ENCODE measurements around the gene SND1.

SND1 gene

DNA sequence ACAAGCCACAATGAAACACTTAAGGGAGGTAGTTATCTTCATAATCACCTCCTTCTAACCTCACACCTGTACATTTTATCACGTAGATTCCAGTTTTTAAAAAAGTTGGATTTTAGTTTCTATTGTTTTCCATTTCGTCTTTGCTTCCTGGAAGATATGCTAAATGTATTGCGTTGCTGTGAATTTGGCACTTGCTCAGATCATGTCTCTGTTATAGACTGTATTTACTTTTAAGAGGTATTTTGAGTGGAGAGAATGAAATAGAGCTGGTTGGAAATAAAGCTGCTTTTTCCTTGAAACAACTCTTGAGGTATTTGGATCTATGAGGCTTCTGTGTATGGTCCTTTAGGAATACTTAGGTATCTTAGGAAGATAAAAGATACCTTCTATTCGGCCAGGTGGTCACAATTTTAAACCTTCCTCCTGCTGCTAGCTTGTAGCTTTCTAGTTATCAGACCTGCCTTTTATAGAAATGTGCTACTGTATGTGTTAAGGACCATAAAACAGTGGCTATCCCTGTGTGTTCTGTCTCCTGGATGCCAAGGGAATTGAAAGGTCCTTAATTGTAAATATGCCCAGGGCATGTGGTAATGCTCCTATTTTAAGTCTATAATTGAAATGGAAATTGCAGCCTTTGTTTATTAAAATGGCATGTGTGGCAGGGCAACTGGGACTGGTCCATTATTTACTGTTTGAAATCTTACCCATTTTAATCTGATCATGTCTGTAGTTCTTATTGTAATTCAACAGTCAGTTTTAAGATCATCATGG is 147.7 kb downstream of the SND1 start:
- DNase-seq (ENCODE audit: low read depth, low spot score): no peak

DNA sequence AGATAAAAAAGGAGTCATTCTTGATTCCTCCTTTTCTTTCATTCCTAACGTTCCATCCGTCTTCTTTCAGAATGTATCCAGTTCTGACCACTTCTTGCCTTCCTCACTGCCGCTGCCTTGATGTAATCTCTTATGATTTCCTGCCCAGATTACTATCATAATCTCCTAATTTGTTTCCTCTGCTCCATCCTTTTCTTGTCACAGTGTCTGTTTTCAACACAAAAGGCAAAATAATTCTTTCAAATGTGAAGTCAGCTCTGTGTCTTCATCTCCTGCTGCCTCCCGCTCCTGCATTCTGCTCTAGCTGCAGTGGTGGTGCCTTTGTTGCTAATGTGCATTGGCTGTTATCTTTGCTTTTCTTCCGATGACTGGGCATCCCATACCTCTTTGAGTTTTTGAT is 150.9 kb downstream of the SND1 start:
- no peak for DNase-seq (ENCODE audit: low read depth, low spot score)

DNA sequence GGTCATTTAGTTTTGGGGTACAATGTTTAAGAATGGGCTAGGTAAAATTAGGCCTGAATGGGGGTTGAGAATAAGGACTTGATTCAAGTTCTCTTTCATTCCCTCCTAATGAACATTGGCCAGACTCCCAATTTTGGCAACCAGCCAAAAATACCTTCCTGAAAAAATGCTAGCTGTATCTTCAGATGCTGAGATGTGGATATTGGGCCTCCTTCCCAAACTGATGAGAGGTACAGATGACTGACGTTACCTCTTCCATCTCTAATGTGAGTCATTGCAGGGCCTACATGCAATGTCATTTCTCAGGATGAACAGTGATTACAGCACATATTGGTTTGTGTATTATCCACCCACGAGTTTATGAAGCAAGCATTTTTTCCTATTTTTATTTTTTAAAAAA is 151.6 kb downstream of the SND1 start:
- DNase-seq (ENCODE audit: low read depth, low spot score): no peak

DNA sequence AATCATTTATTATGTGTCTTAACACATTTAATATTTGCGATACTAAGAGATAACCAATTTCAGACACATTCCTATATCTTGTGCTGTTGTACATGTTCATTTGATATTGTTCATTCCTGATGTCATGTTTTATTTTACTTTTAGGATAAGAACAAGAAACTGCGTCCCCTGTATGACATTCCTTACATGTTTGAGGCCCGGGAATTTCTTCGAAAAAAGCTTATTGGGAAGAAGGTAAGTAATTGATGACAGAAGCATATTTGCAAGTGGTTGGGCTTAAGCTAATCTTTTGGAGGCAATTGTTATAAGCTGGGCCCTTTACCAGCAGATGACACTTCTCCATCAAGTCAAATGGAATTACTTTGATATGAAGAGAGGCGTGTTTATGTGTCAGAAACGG is 155.3 kb downstream of the SND1 start:
- DNase-seq (ENCODE audit: low read depth, low spot score): no peak

DNA sequence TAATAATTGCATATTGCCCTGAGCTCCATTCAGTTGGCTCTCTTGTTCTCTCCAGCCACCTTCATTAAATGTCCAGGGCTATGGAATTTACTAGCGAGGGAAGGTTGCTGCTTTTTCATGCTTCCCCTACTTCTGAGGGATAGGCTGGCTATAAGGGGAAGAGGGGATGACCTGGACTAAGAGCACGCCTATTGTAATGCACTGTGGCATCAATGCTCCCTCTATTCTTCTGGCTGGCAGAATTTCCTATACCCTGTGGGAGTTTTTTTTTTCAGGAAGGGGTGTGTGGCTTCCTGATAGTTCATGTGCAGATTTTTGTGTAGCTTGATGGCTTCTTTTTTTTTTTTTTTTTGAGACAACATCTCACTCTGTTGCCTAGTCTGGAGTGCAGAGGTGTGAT is 155.8 kb downstream of the SND1 start:
- DNase-seq (ENCODE audit: low read depth, low spot score): no peak

DNA sequence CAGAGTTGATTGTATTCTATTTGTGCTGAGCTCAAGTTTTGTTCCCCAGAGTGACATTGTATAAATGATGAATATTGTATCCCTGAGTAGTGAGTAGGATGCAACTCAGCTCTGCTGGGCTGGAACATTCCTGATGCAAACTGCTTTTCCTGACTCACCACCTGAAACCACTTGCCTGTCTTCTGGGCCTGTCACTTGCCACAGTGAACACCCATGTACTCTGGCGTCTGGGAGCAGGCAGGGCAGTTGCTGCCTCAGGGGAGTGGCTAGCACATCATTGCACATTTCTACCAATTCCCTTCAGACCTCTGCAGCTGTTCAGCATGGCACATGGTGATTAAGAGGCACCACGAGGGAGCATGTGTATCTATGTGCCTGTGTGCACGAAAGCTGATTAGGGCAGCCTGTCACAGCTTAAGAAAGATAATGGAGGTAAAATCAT is 157.3 kb downstream of the SND1 start:
- DNase-seq (ENCODE audit: low read depth, low spot score): no peak

DNA sequence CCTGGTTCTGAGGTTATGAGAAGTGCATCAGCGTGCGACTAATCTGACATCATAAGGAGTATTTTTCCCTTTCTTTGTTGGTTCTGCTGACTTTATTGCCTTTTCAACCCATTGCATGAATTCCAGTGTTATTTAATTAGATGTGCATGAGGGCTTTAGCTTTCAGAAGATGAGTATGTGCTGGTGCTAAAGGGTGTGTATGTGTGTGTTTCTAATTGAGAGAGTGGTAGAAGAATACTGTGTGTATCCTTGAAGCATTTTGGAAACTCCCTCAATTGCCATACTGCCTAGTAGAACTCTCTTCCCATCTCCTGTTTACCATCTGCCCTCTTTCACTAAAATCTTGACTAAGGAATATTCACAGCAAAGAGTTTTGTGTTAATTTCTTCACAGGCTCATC is 158.1 kb downstream of the SND1 start:
- no peak for DNase-seq (ENCODE audit: low read depth, low spot score)

DNA sequence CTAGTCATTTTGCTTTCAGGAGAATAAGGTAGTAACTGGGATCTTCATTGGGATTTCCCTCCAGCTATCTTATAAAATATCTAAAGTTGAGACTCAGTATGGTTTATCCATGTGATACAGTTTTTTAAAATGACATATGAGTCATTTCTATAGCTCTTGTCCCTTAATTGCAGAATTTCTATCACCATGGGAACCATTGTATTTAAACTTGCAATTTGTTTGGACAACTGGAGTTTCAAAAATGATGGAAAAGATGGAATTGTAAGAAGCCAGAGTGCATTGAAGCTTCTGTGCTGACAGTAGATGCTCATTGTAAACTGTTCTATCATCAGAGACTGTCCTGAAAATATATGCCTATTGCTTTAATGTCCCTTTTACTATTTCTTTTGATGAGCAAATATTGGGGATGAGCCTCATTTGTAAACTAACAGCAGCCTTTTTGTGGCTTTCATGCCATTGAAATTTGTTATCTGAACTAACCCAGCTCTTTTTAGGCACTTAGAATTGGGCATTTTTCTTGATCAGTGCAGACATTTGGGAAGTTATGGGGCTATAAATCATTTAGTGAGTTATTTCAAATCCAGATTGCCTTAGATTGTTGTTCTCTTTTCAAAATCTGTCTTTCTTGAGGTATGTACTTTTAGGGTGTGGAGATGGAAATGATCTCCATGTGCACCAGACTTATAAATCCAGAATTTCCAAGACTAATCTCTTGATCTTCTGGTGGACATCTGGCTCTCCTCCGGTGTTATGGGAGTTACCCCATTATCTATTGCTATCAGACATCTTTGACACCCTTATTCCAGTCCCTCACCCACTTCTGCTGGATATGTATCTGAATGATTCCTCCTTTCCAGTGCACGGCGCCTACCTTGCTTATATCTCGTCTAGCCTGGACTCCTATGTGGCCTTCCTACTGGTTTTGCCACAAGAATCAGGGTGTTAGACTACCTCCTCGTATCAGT is 159.0 kb downstream of the SND1 start:
- no peak for DNase-seq (ENCODE audit: low read depth, low spot score)

DNA sequence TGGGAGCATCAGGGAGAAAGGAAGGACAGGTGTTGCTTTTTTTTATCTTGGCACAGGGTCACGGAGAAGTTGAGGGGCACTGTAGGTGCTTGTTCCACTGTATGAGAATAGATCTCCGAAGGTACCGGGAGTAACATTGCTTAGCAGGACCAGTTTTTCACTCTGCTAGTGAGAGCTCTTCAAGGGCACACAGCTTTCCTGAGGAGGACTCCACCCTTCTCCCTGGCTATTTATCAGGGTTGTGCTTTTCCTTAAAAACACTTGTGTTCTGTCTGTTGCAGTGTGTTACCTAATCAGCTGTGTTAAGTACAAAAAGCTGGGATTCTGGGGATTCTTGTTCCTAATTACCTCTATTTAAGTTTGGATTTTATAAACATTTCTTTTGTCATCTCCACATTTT is 160.5 kb downstream of the SND1 start:
- DNase-seq (ENCODE audit: low read depth, low spot score): no peak

DNA sequence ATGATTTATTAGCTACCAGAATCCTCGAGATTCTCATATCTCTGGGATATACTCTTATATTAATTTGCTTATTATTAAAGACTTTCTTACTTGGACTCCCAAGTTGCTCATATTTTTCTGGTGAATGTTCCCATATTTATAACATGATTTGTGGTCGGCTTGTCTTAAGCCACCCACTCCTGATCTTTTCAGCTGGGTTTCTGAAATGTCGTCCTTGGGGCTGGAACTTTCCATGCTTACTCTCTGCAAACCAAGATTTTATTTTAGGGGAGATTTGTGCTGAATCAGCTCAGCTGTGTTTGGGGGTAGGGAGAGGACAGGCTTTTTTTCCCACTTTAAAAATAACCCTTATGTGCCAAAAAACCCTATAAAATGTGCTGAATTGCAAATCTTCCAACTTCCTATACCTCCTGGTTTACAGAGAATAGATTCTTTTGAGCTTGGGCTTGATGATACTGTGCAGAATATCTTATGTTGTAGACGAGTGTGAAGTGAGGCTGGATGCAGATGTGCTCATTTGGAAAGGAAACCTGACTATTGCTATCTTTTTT is 162.1 kb downstream of the SND1 start:
- DNase-seq (ENCODE audit: low read depth, low spot score): no peak

DNA sequence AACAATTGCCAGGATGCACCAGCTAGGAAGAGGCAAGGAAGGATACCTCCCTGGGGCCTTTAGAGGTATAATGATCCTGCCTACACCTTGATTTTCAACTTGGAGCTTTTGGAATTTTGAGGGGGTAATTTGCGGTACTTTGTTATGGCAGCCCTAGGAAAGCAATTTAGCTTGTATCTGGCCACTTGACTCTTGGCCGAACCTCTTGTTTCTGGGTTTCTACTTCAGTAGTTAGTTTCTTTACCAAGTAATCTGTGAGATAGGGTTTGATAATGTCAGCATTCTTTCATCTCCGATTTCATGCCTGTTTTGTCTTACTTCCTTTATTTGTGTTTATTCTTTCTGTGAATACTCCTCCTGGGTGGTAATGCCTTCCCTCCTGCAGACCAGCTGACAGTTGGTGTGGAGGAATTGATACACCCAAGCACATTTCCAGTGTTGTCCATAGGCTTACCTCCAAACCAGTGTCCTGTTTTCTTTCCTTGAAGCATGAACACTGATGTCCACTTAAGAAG is 163.7 kb downstream of the SND1 start:
- DNase-seq (ENCODE audit: low read depth, low spot score): no peak

DNA sequence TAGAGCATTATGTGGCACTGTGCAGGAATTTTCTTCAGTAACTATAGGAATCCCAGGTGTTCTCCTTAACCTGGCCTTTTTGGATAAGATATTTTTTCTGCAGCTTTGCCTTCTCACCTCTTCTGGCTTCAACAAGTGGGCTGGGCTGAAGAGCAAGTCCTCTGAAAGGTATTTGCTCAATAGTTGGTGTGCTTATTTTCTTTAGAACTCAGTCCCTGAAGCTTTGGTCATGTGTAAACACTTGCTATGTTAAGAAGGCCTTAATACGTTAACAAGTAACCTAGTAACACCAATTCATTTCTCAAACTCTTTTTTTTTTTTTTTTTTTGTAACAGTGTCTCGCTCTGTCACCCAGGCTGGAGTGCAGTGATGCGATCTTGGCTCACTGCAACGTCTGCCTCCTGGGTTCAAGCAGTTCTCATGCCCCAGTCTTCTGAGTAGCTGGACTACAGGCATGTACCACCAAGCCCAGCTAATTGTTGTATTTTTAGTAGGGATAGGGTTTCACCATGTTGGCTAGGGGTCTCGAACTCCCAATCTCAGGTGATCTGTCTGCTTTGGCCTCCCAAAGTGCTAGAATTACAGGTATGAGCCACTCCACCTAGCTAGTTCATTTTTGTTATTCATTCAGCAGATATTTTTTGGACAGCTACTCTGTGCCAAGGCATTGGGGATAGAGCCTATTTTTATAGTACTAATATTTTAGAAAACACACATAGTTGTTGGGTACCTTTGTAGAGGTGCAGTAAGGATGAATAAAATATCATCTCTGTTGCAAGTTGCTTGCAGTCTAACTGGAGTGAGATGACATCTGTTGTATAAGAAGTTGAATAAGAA is 164.6 kb downstream of the SND1 start:
- DNase-seq (ENCODE audit: low read depth, low spot score): no peak

DNA sequence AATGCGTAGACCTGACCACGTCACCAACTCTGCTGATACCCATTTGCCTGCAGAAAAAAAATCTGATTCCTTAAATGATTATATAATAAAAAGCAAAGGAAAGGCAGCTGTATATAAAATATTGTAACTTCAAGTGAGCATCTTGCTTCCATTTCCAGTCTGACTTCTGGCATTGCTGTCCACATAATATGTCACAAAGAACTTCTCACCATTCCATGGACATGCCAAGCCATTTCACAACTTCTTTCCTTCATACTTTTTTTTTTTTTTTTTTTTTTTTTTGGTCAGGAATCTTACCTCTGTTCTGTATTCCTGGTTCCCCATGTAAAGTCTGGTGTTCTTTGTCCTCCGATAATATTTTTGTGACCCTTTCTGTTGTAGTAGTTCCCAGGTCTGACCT is 165.5 kb downstream of the SND1 start:
- DNase-seq (ENCODE audit: low read depth, low spot score): no peak

DNA sequence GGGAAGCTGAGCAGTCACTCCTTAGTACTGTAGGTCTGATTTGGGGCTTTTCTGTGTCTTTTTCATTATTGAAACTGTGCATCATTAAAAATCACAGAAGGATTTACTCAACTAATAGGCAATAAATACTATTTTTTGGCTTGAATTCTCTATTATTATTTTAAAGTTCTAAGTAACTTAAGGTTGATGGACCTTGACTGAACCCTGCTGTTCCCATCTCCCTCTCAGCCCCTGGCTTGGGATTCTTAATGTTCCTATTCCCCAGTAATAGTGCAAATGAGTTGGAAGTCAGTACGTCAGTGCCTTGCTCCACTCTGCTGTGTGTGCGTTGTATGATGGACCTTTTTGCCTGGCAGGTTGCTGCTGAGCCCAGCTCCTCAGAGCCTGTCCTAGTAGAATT is 166.3 kb downstream of the SND1 start:
- DNase-seq (ENCODE audit: low read depth, low spot score): no peak

DNA sequence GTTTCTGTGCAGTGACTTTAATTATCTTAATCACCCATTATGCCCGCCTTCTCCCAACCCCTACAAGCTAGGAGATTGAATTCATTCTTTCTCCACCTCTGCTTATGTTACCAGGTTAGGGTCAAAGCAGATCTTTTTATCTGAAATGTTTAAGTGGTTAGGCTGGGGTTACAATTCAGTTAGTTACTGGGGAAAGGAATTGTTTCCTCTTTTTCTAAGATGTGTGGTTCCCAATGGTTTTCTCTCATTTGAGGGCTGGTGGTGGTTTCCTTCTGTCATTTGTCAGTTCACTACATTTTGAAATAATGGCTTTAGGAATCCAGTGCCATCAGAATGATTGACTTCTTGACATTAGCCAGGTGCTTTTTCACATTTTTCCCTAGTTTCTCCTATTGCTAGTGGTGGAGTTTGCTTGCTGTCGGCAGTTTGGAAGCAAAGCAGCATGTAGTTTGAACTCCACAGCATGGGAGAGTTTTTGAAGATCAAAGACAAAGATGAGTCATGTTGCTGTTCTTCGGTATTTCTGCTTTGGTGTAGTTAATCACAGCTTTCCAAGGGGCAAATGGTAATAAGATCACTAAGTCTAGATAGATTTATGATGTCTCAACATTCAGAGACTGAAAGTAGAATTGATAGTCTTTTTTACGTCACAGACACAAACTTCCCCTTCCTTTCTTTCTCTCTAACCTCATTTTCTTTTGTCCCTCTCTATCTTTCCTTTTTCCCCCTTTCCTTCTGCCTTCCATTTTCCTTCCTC is 168.2 kb downstream of the SND1 start:
- no peak for DNase-seq (ENCODE audit: low read depth, low spot score)

DNA sequence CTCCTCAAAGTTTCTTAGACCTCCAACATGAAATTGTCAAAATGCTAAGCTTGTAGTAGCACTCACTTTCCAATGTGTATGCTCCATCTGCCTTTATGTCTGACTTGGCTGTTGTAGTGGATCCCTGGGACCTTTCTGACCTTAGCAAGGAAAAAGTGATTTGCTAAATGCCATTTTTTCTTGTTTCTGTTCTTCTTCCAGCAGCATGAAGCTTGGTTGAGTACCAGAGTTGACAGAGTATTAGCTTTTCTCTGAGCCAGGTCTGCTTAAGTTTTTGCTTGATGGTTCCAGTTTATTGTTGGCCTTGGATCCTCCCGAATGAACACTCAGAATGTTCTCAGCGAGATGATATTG is 168.7 kb downstream of the SND1 start:
- DNase-seq (ENCODE audit: low read depth, low spot score): no peak

DNA sequence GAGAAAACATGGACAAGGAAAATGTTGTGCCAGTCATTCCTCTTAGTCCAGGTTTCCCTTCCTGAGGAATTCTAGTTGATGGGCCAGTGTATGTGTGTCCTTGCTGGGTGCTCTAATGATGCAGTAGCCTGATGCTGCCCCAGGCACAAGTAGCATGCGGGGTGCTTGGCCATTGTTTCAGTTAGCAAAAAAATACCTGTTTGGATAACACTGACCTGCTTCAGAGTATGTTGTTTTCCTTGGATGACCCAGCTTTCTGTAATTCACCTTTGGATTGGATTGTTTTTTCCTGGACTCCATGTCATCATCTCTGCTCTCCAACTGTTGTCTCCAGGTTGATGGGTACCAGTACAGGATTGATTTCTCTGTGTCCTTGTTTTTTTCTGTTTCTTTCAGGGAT is 169.2 kb downstream of the SND1 start:
- DNase-seq (ENCODE audit: low read depth, low spot score): no peak

DNA sequence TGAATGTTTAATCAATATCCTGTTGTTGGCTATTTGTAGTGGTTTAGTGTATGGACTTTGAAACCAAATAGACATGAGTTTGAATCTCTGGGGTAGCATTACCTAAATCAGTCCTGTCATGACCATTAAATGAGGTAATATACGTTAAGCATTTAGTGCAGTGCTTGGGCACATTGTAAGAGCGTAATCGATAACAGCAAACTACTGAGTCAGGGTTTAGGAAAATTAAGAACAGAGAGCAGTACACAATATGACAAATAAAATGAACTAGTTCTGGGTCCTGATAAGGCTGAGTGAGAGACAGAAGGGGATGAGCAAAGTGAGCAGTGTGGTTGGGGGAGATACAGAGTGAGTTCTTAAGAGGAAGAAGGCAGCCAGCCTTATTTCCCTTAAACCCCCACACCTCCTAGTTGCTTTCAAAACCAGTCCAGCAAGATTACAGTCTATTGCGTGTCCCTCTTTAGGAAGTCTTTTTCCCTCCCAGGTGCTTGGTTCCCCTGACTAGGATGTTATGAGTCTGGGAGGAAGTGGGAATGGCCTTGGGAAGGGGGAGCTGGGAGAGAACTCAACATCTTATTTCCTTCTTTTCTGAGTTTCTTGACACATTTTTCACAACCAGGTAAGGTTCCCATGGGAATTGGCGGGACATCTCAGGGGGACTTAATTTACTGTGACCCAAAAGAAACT is 171.0 kb downstream of the SND1 start:
- no peak for DNase-seq (ENCODE audit: low read depth, low spot score)

DNA sequence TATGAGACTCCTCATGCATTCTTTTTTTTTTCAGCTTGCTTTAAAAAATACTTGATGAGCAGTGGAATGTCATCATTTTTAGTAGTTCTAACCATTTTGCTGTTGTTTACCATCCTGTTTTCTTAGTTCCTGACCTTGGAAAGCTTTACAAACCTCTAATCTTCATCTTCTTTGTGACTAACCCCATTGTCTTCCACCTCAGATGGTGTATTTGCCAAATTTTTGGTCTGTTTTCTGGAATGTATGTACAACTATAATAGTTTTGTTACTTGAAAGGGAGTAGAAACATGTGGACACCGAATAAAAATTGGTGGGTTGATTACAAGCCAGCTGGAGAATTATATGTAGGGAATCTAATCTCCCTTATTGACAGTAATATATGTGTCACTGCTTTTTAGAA is 172.7 kb downstream of the SND1 start:
- DNase-seq (ENCODE audit: low read depth, low spot score): no peak

DNA sequence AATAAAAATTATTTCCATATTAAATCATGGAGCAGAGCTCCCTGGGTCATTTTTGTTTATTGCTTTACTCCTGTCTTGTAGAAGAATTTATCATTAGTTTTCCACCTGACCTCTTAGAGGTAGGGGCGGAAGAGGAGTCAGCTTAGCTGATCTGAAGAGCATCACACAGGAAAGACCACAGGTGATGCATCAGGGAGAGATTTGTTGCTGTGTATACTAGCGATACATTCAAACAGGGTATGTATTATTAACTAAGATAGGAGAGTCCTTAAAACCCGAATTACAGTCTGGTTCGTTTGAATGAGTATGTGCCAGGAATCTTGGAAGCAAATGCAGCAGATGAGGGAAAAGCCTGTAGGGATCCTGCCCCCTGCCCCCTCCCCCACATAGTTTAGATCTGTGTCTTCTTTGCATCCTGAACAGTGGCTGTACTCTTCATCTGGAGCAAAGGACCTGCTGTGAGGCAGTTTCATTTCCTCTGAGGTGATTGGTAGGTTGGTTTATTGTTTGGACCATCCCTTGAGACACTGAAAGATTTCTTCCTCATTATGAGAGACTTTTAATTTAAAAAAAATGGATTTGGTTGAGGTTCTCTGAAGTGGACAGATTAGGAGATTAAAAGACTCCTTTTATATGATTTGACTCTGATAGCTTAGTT is 177.0 kb downstream of the SND1 start:
- DNase-seq (ENCODE audit: low read depth, low spot score): no peak
